ENCODE results near the gene KANK2. TPM values are rescaled to one million over a fixed set of nuclear protein-coding genes. Genes with fewer than 3 reads are reported as not detected.

Gene KANK2
- total and polyA plus RNA-seq, 2 experiments from 2014 or later = 15.9 to 65.4 TPM

- Mint-ChIP-seq H3K9me3 (peaks cover 8% of the 10 kb centered on the region; the same call in 2 of the 3 replicates), H3K27me3 (ENCODE audit: insufficient read depth, low read depth, poor library complexity) (peaks cover 9% of the 10 kb centered on the region), H3K4me1 (peaks cover 2% of the 10 kb centered on the region; the same call in 1 of the 3 replicates), H3K27ac (no peak overlapping the region), H3K4me3 (no peak overlapping the region), H3K36me3 (ENCODE audit: low read depth) (peaks cover 48% of the 10 kb centered on the region)
- Histone ChIP-seq H3K4me1 (ENCODE audit: insufficient read depth) (0 out of 2 replicates have a peak, but pooled peaks cover 3% of the 10 kb centered on the region), H3K4me3 (no peak overlapping the region), H2AFZ (no peak overlapping the region), H3K9me2 (ENCODE audit: insufficient read depth) (no peaks in the 10 kb centered on the region), H3K4me2 (no peak overlapping the region), H3K36me3 (ENCODE audit: insufficient read depth) (peaks cover 10% of the 10 kb centered on the region), H3K27ac (ENCODE audit: low read depth) (no peak overlapping the region), H3F3A (replicated peaks; ENCODE audit: low read depth) (peaks cover 7% of the 10 kb centered on the region), H4K20me1 (replicated peaks; ENCODE audit: insufficient read depth) (no peaks in the 10 kb centered on the region; the same call in 1 of the 2 replicates), H3K79me2 (replicated peaks; ENCODE audit: insufficient read depth) (no peaks in the 10 kb centered on the region), H3K27me3 (ENCODE audit: insufficient read depth) (no peaks in the 10 kb centered on the region)
- TF ChIP-seq STAT1 (IDR thresholded peaks at IDR 0.05; ENCODE audit: unreplicated experiment) = no peak
- no peak for TF ChIP-seq ZNF331 (CRISPR knock-in tag; IDR thresholded peaks at IDR 0.05; ENCODE audit: low read depth)
- no peak for TF ChIP-seq ZNF462 (CRISPR knock-in tag; IDR thresholded peaks at IDR 0.05)
- no peak for TF ChIP-seq ZNF114 (CRISPR knock-in tag; IDR thresholded peaks at IDR 0.05)
- no peak for TF ChIP-seq JUNB (IDR thresholded peaks at IDR 0.05; ENCODE audit: unreplicated experiment)
- TF ChIP-seq ETS1 (IDR thresholded peaks at IDR 0.05) = no peak
- TF ChIP-seq NANOG (IDR thresholded peaks at IDR 0.05; ENCODE audit: borderline replicate concordance) = no peak
- no peak for TF ChIP-seq EZH2phosphoT487 (IDR thresholded peaks at IDR 0.05; ENCODE audit: unreplicated experiment)
- TF ChIP-seq POLR2AphosphoS5 (IDR thresholded peaks at IDR 0.05; ENCODE audit: low read depth) = no peak
- TF ChIP-seq CREB1 (CRISPR knock-in tag; IDR thresholded peaks at IDR 0.05; ENCODE audit: low read depth) = no peak
- DNase-seq (ENCODE audit: low spot score) (no peak), ATAC-seq (no peak)
Observed at GRCh38 chr19:11223200-11223599, 25.9 kb upstream of the KANK2 start.

Data from GM23338 (cell line).